Fibroblast of gingiva (primary cell): ENCODE data around the gene TTC6.

Experiments
- DNase-seq: peaks from one replicate; pipeline ENCODE4 v3.0.0-alpha.2; 2011; ENCODE audit warnings: low read depth

TTC6 gene

DNA sequence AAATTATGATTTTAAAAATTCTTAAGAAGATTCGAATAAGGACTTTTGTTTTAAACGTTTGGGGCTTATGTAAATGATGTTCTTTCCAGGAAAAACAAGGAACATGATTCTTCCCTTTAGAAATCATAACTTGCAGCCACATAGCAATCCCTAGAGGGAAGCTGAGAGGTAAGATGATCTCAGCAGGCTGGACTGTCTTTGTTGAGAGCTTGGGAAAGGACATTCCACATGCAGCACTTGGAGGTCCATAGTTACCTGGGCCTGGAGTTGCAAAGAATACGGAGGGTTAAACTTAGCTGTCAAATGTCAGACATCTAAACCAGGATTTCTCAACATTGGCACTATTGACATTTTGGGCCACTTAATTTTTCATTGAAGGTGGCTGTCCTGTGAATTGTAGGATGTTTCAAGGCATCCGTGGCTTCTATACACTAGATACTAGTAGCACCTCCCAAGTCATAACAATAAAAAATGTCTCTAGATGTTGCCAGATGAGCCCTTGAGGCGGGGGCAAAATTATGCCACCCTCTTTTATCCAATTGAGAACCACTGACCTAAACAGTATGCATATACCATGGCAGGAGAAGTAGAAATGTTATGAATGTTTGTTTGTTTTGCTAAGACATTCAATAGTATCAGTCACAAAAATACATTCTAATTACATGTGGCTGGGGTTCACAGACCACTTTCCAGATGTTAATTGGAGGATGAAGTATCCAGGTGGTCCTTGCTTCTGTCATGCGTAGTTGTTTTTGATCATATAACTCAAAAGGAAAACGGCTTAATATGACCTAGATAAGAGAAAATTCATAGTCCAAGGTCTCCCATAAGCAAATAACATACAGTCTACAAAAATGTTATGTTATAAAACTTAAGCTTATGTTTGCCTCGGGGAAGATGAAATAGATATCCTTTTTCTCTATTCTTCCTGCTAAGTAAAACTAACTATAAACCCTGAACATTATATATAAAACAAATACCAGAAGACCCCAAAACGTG, 30.5 kb downstream of the TTC6 start:
- peak; percentile 33 for DNase-seq

DNA sequence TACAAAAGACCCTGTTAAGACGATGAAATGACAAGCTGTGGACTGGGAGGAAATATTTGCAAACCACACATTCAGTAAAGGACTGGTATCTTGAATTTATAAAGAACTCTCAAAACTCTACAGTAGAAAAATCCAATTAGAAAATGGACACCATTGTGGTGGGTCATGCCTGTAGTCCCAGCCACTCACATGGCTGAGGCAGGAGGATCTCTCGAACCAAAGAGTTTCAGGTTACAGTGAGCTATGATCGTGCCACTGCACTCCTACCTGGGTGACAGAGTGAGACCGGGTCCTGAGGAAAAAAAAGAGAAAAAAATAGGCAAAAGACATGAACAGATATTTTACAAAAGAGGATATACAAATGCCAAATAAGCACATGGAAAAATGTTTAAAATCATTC, 41.9 kb downstream of the TTC6 start:
- DNase-seq: no peak

DNA sequence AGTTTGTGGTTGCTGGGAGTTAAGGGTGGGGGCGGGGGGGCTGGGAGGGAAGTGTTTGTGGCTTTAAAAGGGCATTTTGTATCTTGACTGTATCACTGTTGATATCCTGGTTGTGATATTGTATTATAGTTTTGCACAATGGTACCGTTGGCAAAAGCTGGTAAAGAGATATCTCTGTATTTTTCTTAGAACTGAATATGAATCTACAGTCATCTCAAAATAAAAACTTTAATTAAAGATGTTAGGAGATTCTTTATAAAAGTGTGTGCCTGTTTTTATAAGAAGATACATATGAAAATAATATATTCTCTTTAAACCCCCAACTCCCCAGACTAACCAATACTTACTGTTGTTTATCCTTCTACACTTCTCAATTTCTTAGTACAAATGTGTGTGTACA, 43.2 kb downstream of the TTC6 start:
- DNase-seq: no peak

DNA sequence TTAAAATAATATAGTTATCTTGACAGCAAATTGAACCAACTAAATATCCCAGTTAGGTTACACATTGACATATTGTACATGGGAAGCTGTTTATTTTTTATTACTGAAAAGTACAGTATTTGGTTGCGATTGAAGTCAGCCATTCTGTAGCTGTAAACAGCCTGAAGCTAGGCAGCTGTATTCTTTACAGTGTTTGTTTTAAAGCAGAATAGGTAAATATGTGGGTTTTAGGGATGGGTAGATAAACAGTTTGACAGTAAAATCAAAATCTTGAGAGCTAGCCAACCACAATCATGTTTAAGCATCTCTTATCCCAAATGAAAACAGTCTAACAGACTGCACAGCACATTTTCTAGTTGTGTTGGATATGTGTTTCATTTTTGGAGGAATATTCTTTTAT, 45.7 kb downstream of the TTC6 start:
- no peak for DNase-seq

DNA sequence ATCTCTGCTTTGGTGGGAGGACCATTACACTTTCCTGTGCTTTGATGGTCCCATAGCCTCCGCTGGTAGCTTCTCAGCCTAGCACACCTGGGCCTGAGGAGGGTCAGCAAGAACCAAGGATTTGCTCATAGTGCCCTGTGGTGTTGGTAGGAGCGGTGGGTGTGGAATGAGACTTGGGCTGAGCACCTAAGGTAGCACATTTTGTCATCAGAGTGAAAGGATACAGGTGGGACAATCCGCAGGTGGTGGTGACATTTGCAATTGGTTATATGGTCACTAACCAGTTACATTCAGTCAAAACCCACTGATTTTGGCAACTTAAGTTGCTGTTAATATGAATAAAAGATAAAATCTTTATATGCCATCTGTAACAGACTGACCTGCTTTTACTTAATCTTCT, 46.7 kb downstream of the TTC6 start:
- no peak for DNase-seq

DNA sequence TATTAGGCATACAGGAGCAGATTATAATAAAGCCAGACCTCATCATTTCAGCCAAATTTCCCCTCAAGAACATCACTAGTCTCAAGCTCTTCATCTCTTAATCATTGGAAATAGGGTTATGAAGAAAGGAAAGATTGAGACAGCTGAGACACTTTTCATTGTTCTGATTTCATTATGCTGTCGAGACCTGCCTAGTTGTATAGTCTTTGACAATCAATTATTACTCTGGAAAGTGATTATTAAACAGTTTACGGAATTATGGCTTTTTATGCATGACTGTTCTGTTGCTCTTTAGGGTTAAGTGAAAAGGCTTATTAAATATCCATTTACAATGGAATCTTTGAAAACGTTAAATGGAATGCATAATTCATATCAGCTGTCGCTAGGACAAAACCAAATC, 48.3 kb downstream of the TTC6 start:
- no peak for DNase-seq
